Left ventricle myocardium inferior (tissue), 1 donor: Measurements from ENCODE around the gene ANKRD44. TPM values are rescaled to one million over a fixed set of nuclear protein-coding genes. Genes with fewer than 3 reads are reported as not detected.

Experiments used
- DNase-seq: peaks from one replicate; pipeline ENCODE4 v3.0.0-alpha.2; 2020
- H3K27ac ChIP-seq: fragments of 200-600 bp; replicated peaks from 2 replicates; pipeline ENCODE4 v1.8.0; 2021
- H3K27me3 ChIP-seq: fragments of 200-600 bp; 2 replicates; pipeline ENCODE4 v1.8.0; 2021; ENCODE audit warnings: low read depth
- H3K36me3 ChIP-seq: fragments of 200-600 bp; 2 replicates; pipeline ENCODE4 v1.8.0; 2021
- H3K4me1 ChIP-seq: fragments of 200-600 bp; 2 replicates; pipeline ENCODE4 v1.8.0; 2021
- H3K4me3 ChIP-seq: fragments of 200-600 bp; 2 replicates; pipeline ENCODE4 v1.8.0; 2021; ENCODE audit warnings: mild to moderate bottlenecking, moderate library complexity
- H3K9me3 ChIP-seq: fragments of 200-600 bp; replicated peaks from 2 replicates; pipeline ENCODE4 v1.8.0; 2021
- intact Hi-C: fragments of 100-400 bp; cut with micrococcal nuclease; formaldehyde crosslinking; loops from one replicate; pipeline ENCODE4 v1.11.0; 2022
- total RNA-seq: library from RNA; stranded (reverse); fragmentation: NEBNext Ultra II Directional; extraction: Animal tissue kit (Norgen Biotek cat#: 25700); gene quantifications from one replicate; pipeline ENCODE4 v1.2.1, GENCODE V29; 2021
- TF ChIP-seq, protein P1 (sequence below): fragments of 200-600 bp; IDR thresholded peaks from 2 replicates; pipeline ENCODE4 v1.8.0; 2021; ENCODE audit warnings: antibody characterized with exemption, mild to moderate bottlenecking, borderline replicate concordance
- donor health status: DM: no; HTN: yes; CAD: no; lungs with severe emphysema.

ANKRD44 gene
- total RNA-seq, 1 donor from 2014 or later, result 7.1 TPM

GRCh38 chr2:197168705-197169104, 141.9 kb downstream of the ANKRD44 start:
- intact Hi-C loops, result loop anchor here (10.0 kb wide), 1 partner anchor 154 kb away; no protein-coding TSS in a partner anchor
- TF ChIP-seq, protein P1, sequence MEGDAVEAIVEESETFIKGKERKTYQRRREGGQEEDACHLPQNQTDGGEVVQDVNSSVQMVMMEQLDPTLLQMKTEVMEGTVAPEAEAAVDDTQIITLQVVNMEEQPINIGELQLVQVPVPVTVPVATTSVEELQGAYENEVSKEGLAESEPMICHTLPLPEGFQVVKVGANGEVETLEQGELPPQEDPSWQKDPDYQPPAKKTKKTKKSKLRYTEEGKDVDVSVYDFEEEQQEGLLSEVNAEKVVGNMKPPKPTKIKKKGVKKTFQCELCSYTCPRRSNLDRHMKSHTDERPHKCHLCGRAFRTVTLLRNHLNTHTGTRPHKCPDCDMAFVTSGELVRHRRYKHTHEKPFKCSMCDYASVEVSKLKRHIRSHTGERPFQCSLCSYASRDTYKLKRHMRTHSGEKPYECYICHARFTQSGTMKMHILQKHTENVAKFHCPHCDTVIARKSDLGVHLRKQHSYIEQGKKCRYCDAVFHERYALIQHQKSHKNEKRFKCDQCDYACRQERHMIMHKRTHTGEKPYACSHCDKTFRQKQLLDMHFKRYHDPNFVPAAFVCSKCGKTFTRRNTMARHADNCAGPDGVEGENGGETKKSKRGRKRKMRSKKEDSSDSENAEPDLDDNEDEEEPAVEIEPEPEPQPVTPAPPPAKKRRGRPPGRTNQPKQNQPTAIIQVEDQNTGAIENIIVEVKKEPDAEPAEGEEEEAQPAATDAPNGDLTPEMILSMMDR, result peak; percentile 61
- no peak overlapping the region for H3K4me3 ChIP-seq
- no peak overlapping the region for H3K27ac ChIP-seq
- no peaks in the 10 kb centered on the region for H3K9me3 ChIP-seq
- peaks cover 26% of the 10 kb centered on the region for H3K4me1 ChIP-seq
- no peaks in the 10 kb centered on the region for H3K27me3 ChIP-seq
- peak; percentile 46 for DNase-seq
- H3K36me3 ChIP-seq, result no peaks in the 10 kb centered on the region

DNA sequence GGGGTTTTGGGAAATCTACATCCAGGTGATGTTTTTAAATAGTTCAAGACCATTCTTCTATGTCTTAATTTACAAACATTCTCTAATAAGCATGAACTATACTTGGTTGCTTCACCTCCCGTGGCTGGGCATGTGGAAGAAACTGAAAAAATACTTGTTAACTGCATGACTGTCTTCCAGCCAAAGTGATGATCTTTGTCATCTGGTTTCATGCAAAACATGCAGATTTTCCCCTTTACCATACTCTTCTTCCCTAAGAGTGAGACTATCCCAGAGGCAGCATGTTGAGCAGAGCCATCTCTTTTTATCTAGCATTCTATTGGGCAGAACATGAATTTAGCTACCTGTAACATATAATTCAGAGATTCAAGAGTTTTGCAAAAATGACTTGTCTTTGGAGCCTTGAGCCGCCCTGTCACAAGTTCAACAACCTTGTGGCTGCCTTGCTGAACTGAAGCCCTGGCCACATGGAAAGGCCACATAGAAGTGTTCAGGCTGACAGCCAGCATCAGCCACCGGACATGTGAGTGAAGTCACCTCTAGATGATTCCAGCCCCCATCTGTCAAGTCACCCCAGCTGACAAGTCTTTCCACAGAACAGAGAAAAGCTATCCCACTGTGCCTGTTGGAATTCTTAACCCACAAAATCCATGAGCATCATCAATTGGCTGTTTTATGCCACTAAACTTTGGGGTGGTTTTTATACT, 142.8 kb downstream of the ANKRD44 start:
- H3K9me3 ChIP-seq, result no peaks in the 10 kb centered on the region
- DNase-seq, result no peak
- peaks cover 26% of the 10 kb centered on the region for H3K4me1 ChIP-seq
- TF ChIP-seq, protein P1, result no peak
- H3K27ac ChIP-seq, result no peak overlapping the region
- H3K27me3 ChIP-seq, result no peaks in the 10 kb centered on the region
- no peak overlapping the region for H3K4me3 ChIP-seq
- no peaks in the 10 kb centered on the region for H3K36me3 ChIP-seq
- intact Hi-C loops, result loop anchor here (10.0 kb wide), 1 partner anchor 153 kb away; no protein-coding TSS in a partner anchor

DNA sequence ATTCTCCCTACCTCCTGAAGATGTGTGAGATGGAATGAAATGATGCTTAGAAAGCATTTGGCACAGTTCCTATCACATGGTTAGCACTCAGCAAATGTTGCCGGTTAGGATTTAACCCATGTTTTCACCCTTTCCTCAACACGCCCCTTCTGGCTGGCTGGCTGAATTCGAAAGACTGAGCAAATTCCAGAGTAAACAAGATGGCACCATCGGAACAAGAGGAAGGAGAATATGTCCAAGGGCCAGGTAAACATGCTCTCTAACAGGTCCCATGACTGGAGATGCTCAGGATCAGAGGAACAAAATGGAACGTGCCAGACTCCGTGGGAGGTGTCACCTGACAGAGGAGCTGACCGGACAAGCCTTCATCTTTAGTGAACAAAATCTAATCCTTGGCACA, 145.6 kb downstream of the ANKRD44 start:
- DNase-seq, result no peak
- no peak overlapping the region for H3K4me3 ChIP-seq
- intact Hi-C loops, result loop anchor here (10.0 kb wide), 1 partner anchor 150 kb away; no protein-coding TSS in a partner anchor
- no peaks in the 10 kb centered on the region for H3K36me3 ChIP-seq
- H3K4me1 ChIP-seq, result peaks cover 34% of the 10 kb centered on the region
- peak overlapping the region; percentile 39 for H3K27ac ChIP-seq
- TF ChIP-seq, protein P1, result no peak
- H3K27me3 ChIP-seq, result no peaks in the 10 kb centered on the region
- no peaks in the 10 kb centered on the region for H3K9me3 ChIP-seq

- intact Hi-C loops, result loop anchor here (10.0 kb wide), 1 partner anchor 149 kb away; no protein-coding TSS in a partner anchor
- Histone ChIP-seq H3K9me3 (no peaks in the 10 kb centered on the region), H3K36me3 (no peaks in the 10 kb centered on the region), H3K4me3 (peak overlapping the region; percentile 65), H3K27ac (peak overlapping the region; percentile 39), H3K27me3 (no peaks in the 10 kb centered on the region), H3K4me1 (peaks cover 41% of the 10 kb centered on the region)
- TF ChIP-seq, protein P1, result no peak
- DNase-seq, result peak; percentile 22
Observed at GRCh38 chr2:197164141-197164754, 146.3 kb downstream of the ANKRD44 start.

DNA sequence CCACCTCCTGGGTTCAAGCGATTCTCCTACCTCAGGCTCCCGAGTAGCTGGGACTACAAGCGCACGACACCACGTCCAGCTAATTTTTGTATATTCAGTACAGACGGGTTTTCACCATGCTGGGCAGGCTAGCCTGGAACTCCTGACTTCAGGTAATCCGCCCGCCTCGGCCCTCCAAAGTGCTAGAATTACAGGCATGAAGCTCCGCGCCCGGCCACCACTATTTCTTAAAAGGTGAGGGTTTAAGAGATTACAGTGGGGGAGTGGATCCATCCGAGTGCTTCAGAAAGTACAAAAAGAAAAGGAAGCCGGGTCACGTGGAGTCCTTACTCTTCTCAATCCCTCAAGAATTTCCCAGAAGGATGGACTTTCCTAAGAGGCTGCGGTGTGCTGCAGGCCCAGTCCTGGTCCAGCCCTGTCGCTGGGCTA, 146.9 kb downstream of the ANKRD44 start:
- H3K9me3 ChIP-seq, result no peaks in the 10 kb centered on the region
- TF ChIP-seq, protein P1, result no peak
- no peaks in the 10 kb centered on the region for H3K27me3 ChIP-seq
- H3K27ac ChIP-seq, result peak overlapping the region; percentile 39
- H3K4me3 ChIP-seq, result peak overlapping the region; percentile 65
- DNase-seq, result peak; percentile 14
- intact Hi-C loops, result loop anchor here (10.0 kb wide), 1 partner anchor 149 kb away; no protein-coding TSS in a partner anchor
- H3K4me1 ChIP-seq, result peaks cover 41% of the 10 kb centered on the region
- H3K36me3 ChIP-seq, result no peaks in the 10 kb centered on the region
